Measurements from ENCODE around the gene SORCS2.

GRCh38 chr4:7618361-7618760, 426.0 kb downstream of the SORCS2 start:
- TF ChIP-seq POLR2AphosphoS5 (IDR thresholded peaks at IDR 0.05; ENCODE audit: borderline replicate concordance, low read depth, low read length) (no peak), EZH2 (IDR thresholded peaks at IDR 0.05) (no peak)

All from SK-N-MC (cell line).